ENCODE data around the gene UCHL3.
"Not testable (repeated sequence)": the region's sequence is repeated elsewhere in the genome, so short reads cannot be mapped to it uniquely, and the experiment has no call there.

Gene UCHL3

DNA sequence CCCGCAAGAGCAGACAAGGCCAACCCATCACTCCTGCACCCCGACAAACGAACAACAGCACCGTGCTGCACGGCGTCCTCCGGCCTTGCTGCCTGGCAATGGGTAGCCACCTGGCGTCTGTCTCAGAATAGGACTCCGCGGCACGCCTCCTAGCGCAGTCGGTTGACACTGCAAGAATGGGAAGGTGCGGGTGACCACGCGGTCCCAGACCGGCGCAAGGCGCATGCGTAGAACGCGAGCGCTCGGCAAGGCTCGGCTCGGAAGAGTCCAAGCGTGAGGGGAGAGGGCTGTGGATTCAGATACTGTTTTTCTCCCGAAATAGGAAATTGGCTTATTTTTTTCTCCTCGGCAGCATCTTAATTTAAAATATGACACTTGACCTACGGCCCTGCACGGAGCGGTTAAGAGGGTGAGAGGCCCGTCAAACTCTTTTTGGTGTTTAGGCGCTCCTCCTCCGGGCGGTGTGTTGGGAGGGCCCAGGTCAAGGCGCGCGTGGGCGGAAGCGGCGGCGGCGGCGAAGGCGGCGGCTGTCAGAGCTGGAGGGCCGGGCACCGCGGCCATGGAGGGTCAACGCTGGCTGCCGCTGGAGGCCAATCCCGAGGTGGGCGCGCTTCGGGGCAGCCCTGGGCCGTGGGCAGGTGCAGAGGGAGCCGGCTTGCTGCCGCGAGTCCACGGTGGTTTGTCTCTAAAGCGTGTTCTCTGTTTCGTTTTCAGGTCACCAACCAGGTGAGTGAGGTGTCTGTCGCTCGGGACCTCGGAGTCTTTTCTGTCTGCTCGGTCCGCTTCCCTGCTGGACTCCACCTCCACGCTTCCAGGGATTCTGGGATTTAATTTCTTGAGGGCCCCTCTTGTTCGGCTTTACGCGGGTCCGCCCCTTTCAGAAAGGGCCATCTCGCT is at the start of gene UCHL3:
Gene UCHL3 (plus strand): TSS at position 530 of the 897 bp plus-strand sequence. CDS start 30 bp downstream, at position 560.
- DNase-seq, result peak; percentile 99

DNA sequence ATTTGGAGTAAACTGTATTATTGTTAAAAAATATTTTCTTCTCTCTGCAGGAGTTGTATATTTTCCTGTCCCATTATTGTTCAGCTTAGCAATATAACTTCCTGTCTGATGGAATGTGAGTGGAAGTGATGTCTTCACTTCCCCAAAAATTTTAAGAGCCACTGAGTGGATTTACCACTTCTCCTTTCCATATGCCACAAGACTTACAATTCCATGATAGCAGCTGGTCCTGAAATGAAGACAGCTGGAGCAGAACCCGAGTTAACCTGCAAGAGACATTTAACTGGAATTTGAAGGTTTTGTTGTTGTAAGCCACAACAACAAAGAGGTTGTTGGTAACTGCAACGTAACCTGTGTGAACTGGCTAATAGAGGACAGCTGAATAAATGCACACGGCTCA is 44.3 kb upstream of the UCHL3 start:
- no peak for DNase-seq

DNA sequence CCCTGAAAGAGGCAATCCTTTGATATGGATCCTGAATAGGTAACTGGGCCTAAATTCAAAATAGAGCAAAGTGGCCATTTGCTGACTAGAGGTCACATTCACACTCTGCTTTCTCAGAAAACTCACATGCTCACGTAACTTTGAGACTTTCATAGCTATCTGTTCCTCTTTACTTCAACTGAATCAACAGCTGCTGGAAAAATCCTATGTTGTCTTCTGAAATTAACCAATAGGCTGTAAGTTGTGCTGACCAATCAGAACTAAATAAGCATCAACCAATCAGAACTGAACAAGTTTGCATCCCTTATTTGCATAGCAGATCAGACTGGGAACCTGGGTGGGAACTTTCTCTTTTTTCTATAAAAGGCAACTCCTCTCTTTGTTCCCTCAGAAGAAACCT is 43.6 kb upstream of the UCHL3 start:
- DNase-seq, result no peak

DNA sequence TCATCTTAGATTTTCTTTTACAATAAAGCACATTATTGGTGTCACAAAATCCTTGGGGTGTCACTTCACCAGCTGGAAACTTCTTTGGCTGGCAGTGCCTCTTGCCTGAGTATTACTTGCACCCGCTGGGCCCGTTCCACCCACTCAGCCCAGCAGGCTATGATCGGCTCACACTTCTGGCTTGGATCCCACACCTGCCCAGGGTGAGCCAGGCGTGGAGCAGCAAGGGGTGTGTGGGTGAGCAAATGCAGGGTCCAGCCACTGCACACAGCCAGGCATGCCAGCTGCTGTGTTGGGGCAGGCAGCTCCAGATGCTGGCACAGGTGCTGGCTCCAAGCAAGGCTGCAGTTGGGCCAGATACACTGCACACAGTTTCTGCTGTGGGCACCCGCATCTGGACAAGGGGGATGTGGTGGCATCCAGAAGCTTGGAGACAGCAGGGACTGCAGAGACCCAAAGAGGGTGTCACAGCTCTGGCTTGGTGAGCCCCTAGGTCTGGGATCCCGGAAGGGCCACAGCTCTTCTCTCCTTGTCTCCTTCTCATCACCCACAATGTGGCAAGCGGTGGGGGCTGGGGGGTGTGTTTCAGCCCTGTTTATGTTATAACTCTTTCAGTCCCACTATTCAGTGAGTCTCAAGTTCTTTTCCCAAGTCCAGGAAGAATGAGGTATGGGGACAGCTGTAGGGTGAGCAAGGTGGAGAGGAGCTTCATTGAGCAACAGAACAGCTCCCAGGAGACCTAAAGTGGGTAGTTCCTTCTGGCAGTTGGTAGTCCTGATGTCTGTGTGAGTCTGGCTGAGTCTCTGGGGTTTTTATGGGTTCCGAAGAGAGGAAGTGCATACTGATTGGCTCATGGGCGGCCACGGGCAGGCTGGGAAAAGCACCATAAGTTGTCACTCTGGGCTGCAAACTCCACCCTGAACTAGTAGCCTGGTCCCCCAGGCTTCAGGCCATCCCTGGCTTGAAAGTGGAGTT is 42.3 kb upstream of the UCHL3 start:
- DNase-seq, result no peak

DNA sequence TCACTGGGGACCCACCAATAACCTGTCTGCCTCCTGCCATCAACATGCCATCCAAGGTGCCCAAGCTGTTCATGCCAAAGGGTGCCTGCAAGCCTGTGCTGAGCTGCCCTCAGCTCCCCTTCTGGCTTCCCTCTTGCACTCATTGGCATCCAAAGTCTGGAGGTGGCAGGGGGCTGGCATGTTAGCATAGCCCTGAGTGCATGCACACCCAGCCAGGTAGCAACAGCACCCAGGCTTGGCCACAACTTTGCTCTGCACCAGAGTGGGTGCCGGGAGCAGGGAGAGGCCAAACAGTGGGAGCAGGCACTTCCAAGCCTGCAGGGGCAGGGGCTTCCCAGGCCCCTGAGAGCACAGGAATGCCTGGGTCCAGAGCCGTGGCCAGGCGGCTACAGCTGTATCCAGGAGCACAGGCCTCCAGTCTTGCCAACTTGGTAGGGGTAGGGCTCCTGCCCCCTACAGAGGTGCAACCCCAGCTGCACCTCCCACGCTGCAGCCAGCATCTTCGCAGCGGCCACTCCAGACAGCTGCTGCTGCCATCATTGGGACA is 41.5 kb upstream of the UCHL3 start:
- DNase-seq, result no peak

DNA sequence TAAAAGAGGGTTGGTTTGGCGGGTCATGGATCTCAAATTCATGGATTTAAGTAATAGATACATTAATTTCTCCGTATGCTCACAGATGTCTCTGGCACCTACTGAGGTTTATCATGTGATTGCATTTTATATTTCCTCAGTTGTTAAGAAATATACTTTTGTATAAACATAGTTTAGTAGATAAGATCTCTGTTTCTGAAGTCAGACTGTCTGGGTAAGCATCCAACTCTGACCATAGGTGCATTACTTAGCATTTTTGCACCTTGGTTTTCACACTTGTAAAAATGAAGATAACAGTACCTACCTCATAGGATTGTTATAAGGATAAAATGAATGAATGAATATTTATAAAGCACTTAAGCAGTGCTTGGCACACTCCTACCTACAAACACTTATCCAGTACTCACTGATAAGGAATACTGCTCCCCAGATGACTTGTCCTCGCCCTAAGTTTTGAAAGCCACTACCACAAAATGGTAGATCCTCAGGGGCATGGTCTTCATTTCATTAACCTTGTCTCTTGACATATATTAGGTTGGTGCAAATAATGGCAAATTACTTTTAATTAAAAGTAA is 38.5 kb upstream of the UCHL3 start:
- DNase-seq, result no peak

DNA sequence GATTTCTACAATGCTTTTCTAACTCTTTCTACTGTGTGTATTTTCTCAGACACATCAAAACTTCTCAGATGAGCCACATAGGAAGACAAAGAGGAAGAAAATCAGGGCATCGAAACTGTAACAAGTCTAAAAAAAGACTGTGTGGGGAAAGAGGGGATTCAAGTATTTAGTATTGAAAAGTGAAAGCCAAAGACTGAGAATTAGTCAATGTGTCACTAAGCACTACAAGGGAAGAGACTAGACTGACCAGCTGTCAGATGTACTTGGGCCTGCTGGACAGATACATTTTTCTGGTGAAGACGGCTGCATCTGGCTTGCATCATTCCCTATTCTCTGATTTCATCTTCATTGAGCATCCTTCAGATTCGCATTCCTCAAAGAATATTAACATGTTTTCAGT is 37.3 kb upstream of the UCHL3 start:
- DNase-seq, result no peak

DNA sequence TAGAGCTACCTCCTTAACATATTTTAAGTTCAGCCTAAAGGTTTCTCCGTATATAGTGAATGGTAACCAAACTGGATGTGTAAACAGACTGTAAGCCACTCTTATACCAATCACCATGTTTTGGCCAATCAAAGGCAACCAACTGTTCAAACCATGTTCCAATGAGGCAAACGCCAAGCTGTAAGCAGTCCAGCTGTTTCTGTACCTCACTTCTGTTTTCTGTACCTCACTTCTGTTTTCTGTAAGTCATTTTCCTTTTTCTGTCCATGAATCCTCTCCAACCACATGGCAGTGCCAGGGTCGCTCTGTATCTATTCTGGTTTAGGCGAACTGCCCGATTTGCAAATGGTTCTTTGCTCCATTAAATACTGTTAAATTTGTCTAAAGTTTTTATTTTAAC is 36.3 kb upstream of the UCHL3 start:
- DNase-seq, result no peak

DNA sequence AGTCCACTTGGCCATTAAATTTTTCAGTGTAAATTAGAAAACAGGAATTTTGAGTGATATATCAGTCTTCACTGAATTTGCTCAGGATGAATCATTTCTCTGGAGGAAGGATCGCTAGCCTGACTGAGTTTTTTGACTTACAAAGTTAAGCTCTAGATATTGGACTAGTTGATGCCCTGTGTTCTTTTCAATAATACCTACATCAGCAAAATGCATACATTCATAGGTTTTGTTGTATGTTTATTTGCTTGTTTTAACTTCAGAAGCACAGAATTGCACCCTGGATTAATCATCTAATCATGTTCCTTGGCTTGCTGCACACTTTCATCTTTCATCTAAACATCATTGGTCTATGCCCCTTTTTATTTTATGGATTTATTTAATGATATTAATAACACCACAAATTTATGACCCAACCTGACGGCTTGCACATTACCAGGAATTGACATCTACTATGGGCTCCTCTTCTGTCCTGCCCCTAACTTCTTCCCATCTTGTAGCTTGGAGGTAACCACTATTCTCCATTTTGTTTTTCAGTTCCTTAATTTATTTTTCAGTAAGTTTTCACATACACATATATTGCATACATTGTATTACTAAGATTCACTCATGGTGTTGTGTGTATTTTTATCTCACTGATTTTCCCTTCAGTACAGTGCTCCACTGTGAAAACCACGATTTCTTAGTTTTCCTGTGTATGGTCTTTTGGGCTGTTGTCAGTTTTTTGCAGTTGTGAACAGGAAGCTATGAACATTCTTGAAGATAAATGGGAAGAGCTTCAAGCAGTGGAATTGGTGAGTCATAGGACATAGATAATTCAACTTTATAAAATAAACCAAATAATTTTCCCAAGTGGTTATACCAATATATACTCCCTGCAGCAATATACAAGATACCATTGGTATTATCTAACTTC is 35.3 kb upstream of the UCHL3 start:
- DNase-seq, result no peak

DNA sequence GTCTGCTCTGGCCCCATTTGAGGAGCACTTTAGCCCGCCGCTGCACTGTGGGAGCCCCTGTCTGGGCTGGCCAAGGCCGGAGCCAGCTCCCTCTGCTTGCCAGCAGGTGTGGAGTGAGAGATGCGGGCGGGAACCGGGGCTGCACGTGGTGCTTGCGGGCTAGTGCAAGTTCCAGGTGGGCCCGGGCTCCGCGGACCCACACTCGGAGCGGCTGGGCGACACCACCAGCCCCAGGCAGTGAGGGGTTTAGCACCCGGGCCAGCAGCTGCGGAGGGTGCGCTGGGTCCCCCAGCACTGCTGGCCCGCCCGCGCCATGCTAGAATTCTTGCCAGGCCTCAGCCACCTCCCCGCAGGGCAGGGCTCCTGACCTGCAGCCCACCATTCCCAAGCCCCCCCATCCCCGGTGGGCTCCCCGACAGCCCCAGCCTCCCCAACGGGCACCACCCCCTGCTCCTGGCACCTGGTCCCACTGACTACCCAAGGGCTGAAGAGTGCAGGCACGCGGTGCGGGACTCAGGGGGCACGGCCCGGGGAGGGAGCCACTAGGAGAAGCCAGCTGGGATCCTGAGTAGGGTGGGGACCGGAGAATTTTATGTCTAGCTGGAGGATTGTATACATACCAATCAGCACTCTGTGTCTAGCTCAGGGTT is 31.0 kb upstream of the UCHL3 start:
- no peak for DNase-seq

DNA sequence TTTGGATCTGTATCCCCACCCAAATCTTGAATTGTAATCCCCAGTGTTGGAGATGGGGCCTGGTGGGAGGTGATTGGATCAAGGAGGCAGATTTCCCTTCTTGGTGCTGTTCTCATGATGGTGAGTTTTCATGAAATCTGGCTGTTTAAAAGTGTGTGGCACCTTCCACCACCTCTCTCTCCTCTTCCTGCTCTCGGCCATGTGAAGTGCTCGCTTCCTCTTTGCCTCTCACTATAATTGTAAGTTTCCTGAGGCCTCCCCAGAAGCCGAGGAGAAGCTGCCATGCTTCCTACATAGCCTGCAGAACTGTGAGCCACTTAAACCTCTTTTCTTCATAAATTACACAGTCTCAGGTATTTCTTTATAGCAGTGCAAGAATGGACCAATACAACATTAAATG is 27.6 kb upstream of the UCHL3 start:
- DNase-seq, result no peak

DNA sequence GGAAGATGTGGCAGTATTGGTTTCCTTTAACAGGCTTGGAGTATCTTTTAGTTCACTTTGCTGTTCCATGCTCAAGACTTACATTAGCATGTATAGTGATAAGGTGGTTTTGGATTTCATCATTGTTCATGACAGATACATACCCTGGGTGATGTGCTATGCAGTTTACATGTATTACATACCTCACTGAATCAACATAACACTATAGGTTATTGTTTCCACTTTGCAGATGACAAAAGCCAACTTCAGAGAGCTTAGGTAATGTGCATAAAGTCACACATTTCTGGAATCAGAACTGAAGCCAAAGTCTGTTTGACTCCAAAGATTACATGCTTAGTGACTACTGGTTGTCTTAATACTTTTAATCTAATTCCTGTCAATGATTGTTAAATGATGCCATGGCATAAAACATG is 19.0 kb upstream of the UCHL3 start:
- no peak for DNase-seq

DNA sequence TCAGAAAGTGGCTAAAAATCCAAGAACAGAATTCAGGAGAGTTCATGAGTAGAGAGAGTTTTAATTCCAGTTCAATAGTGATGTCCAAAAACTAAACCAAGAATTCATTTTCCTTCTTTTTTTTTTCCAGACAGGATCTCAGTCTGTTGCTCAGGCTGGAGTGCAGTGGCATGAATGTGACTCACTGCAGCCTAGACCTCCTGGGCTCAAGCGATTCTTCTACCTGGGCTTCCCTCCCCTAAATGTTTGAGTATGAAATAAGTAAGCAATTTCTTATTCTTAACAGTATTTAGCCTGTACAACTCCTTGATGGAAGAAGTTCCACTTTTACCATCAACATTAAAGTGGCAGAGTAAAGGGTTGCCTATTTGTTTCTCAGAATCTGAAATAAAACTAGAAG is 15.7 kb upstream of the UCHL3 start:
- DNase-seq, result no peak

DNA sequence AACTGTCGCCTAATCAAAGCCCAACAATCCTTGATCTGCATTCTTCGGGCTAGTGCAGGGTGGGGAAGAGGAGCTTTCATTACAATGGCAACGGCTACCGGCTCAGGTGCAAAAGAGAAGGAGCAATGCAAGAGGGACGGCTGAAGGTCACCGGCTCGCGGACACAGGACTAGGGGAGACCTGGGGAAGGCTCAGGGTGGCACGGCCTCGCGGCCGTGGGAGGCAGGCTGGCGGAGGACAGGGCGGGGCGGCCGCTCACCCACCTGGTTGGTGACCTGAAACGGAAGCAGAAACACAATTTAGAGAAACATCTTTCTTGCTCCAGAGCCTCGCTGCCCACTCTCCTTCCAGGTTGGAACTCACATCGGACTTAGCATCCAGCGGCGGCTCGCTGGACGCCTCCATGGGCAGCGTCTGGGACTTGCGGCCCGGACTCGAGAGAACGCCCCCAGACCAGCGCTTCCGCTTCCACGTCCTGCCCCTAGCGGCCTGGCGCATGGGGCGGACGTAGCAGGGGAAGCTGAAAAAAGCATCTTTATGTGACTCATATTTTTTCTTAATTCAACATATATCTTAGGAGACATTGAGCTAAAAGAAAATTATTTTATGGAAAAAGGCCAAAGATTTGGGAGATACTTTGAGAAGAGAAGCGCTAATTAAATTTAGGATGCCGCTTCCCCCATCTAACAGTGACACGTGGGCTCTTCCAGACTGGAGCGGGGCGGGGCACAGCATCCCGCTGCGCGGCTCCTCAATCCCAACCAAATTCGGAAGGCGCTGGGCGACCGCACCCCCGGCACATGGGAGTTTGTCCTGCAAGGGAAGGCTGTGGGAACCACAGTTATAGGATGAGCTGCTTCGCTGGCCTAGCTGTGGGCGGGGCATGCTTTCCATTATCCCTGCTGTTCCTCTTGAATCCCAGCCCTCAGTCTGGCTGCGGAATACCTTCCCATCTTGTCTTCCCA is 11.9 kb upstream of the UCHL3 start, which contains the start of gene COMMD6:
Gene COMMD6 (minus strand): TSS at position 441 of the 965 bp plus-strand sequence. CDS start 36 bp downstream, at position 405.
- peak; percentile 83 for DNase-seq

DNA sequence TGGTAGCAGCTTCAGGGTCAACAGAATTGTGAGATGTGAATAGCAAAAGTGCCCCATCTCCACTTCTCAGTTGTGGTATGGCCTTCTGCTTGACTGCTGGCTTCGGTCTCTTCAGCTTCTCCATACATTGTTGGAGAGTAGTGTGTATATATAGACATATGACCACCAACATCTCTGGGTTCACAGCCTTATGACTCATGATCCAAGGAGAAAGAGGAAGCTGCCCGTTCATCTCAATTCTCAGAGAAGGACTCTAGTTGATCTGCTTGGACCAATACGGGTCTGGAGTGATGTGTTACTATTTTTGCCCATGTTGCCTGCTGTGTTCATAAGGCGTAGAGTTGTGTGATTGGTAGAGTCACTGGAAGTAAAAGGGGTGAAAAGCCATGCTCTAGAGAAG is 8.3 kb upstream of the UCHL3 start:
- DNase-seq, result no peak

DNA sequence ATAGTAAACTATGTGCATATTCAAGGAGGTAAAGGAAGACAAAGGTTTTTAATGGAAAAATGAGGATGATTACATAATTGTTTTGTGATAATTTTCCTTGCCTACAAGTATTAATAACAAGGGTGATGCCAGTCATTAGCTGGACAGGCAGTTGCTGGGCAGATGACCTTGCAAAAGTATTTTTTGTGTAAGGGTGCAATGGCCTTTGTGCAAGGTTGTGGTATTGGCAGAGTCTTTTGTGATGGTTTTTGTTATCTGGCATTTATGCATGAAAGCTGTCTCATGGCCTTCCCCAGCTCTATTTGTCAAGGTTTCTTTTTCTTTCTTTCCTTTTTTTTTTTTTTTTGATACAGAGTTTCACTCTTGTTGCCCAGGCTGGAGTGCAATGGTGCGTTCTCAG is 7.6 kb upstream of the UCHL3 start:
- DNase-seq, result no peak

DNA sequence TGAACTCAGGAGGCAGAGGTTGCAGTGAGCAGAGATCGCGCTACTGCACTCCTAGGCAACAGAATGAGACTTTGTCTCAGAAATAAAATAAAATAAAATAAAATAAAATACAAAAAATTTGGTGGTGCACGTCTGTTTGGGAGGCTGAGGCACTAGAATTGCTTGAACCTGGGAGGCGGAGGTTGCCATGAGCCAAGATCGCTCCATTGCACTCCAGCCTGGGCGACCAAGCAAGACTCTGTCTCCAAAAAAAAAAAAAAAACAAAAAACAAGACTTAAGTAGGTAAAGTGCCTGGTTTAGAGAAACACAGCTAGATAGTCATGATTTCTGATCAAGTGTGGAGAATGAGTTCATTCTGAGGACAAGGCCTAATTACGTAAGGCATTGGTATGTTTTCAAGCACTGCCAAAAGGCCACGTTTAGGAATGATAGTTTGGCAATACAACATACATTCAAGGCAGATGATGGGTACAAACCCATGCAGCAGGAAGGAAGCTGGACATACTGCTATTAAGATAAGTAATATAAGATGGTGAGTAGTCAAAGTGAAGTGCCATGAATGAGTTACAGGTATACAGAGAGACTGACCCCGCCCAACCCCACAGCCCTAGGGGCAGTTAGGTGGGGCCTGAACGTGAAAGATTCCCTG is 4.8 kb upstream of the UCHL3 start:
- DNase-seq, result no peak

DNA sequence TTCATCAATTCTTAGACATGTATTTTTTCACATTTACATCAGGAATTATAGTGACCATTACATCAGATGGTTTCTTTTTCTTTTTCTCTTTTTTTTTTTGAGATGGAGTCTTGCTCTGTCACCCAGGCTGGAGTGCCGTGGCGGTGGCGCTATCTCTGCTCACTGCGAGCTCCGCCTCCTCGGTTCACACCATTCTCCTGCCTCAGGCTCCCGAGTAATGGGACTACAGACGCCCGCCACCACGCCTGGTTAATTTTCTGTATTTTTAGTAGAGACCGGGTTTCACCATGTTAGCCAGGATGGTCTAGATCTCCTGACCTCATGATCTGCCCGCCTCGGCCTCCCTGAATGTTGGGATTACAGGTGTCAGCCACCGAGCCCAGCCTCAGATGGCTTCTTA is 4.2 kb upstream of the UCHL3 start:
- DNase-seq, result not testable (repeated sequence)

DNA sequence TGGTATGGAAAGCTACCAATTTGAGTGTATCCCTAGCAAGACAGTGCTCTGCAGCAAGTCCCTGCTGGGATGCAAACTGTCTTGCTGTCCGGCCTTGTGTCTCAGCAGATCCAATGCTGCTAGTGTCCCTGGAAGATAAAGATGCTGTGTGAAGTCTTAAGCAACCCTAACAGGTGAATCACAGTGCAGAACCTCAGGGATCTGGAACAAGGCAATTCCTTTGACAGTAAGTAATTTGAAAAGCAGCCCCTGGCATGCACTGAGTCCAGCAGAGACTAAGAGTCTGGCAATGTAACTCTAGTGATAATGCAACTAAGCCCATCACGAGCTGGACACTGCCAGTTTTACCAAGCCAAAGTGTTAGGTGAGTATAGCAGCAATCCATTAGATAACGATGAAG is 1.7 kb upstream of the UCHL3 start:
- DNase-seq, result no peak

Measured in activated CD8-positive, alpha-beta memory T cell treated with anti-CD3 and anti-CD28 coated beads, Interleukin-2, amount 50 U/mL, for 48 hours (primary cell).